WTC11 (cell line): Measurements from ENCODE around the gene EML2. TPM values are rescaled to one million over a fixed set of nuclear protein-coding genes. Genes with fewer than 3 reads are reported as not detected.

Experiments
- ATF2 ChIP-seq: sonication (generic); formaldehyde crosslinking; IDR thresholded peaks from 2 replicates; pipeline ENCODE4 v1.8.1; 2022; ENCODE audit warnings: low read depth, missing genetic modification reagents, borderline replicate concordance
- CTCF ChIP-seq: fragments of 200-600 bp; IDR thresholded peaks from 2 replicates; pipeline ENCODE4 v1.8.0; 2022; ENCODE audit warnings: antibody characterized with exemption
- E2F5 ChIP-seq: sonication (generic); formaldehyde crosslinking; IDR thresholded peaks from 2 replicates; pipeline ENCODE4 v1.8.1; 2022; ENCODE audit warnings: mild to moderate bottlenecking, moderate library complexity, missing genetic modification reagents
- EMX1 ChIP-seq: fragments of 250-450 bp; sonication (Bioruptor Pico); IDR thresholded peaks from 2 replicates; pipeline ENCODE4 v1.8.0; 2021; ENCODE audit warnings: mild to moderate bottlenecking
- ERG ChIP-seq: fragments of 250-450 bp; sonication (Bioruptor Pico); IDR thresholded peaks from 2 replicates; pipeline ENCODE4 v1.8.0; 2021; ENCODE audit warnings: mild to moderate bottlenecking
- FOXK1 ChIP-seq: sonication (generic); formaldehyde crosslinking; IDR thresholded peaks from 2 replicates; pipeline ENCODE4 v1.8.0; 2022; ENCODE audit warnings: mild to moderate bottlenecking, moderate library complexity, missing genetic modification reagents
- GTF2I ChIP-seq: fragments of 250-450 bp; sonication (Bioruptor Pico); conservative IDR thresholded peaks from 2 replicates; pipeline ENCODE4 v1.4.0; 2021; ENCODE audit warnings: mild to moderate bottlenecking
- KAT7 ChIP-seq: sonication (generic); formaldehyde crosslinking; IDR thresholded peaks from 2 replicates; pipeline ENCODE4 v1.8.1; 2023; ENCODE audit warnings: missing genetic modification reagents, mild to moderate bottlenecking, borderline replicate concordance
- MAX ChIP-seq: sonication (generic); formaldehyde crosslinking; IDR thresholded peaks from 2 replicates; pipeline ENCODE4 v1.8.0; 2022; ENCODE audit warnings: mild to moderate bottlenecking, missing genetic modification reagents
- NFYB ChIP-seq: sonication (generic); formaldehyde crosslinking; conservative IDR thresholded peaks from 2 replicates; pipeline ENCODE4 v1.8.0; 2022; ENCODE audit warnings: low read depth, missing genetic modification reagents
- NR1H2 ChIP-seq: sonication (generic); formaldehyde crosslinking; IDR thresholded peaks from 2 replicates; pipeline ENCODE4 v1.9.0; 2021; ENCODE audit warnings: mild to moderate bottlenecking, moderate library complexity, missing genetic modification reagents
- OVOL2 ChIP-seq: fragments of 250-450 bp; sonication (Bioruptor Pico); IDR thresholded peaks from 2 replicates; pipeline ENCODE4 v1.9.0; 2021; ENCODE audit warnings: mild to moderate bottlenecking, borderline replicate concordance
- PREB ChIP-seq: sonication (generic); formaldehyde crosslinking; IDR thresholded peaks from 2 replicates; pipeline ENCODE4 v1.8.1; 2022; ENCODE audit warnings: mild to moderate bottlenecking, missing genetic modification reagents, moderate library complexity, borderline replicate concordance
- PRRX2 ChIP-seq: fragments of 250-450 bp; sonication (Bioruptor Pico); IDR thresholded peaks from 2 replicates; pipeline ENCODE4 v1.8.0; 2021; ENCODE audit warnings: mild to moderate bottlenecking
- SMAD3 ChIP-seq: sonication (generic); formaldehyde crosslinking; IDR thresholded peaks from 2 replicates; pipeline ENCODE4 v1.8.0; 2022; ENCODE audit warnings: missing genetic modification reagents, mild to moderate bottlenecking, borderline replicate concordance
- TCF7 ChIP-seq: sonication (generic); formaldehyde crosslinking; IDR thresholded peaks from 2 replicates; pipeline ENCODE4 v1.8.0; 2022; ENCODE audit warnings: mild to moderate bottlenecking, low read depth, missing genetic modification reagents, moderate library complexity
- TEAD1 ChIP-seq: sonication (generic); formaldehyde crosslinking; IDR thresholded peaks from 2 replicates; pipeline ENCODE4 v1.8.0; 2022; ENCODE audit warnings: mild to moderate bottlenecking, missing genetic modification reagents
- ZBTB21 ChIP-seq: sonication (generic); formaldehyde crosslinking; IDR thresholded peaks from 2 replicates; pipeline ENCODE4 v1.8.1; 2023; ENCODE audit warnings: mild to moderate bottlenecking, missing genetic modification reagents, borderline replicate concordance
- ZNF121 ChIP-seq: sonication (generic); formaldehyde crosslinking; IDR thresholded peaks from 2 replicates; pipeline ENCODE4 v1.8.0; 2023; ENCODE audit warnings: missing genetic modification reagents
- ZNF138 ChIP-seq: sonication (generic); formaldehyde crosslinking; conservative IDR thresholded peaks from 2 replicates; pipeline ENCODE4 v1.8.1; 2022; ENCODE audit warnings: mild to moderate bottlenecking, moderate library complexity, missing genetic modification reagents
- ZNF219 ChIP-seq: sonication (generic); formaldehyde crosslinking; IDR thresholded peaks from 2 replicates; pipeline ENCODE4 v1.8.0; 2023; ENCODE audit warnings: missing genetic modification reagents, mild to moderate bottlenecking, borderline replicate concordance
- ZNF281 ChIP-seq: sonication (generic); formaldehyde crosslinking; IDR thresholded peaks from 2 replicates; pipeline ENCODE4 v1.8.0; 2023; ENCODE audit warnings: mild to moderate bottlenecking, missing genetic modification reagents
- ZNF532 ChIP-seq: fragments of 250-450 bp; sonication (Bioruptor Pico); IDR thresholded peaks from 2 replicates; pipeline ENCODE4 v1.9.0; 2021; ENCODE audit warnings: mild to moderate bottlenecking, borderline replicate concordance
- total RNA-seq: library from RNA; stranded (reverse); gene quantifications from 3 replicates; pipeline ENCODE4 v1.2.3, GENCODE V29; 2021

Gene EML2
- total RNA-seq, 1 experiment from 2014 or later = 63.3 TPM

- TF ChIP-seq NFYB (CRISPR knock-in tag) = no peak
- no peak for TF ChIP-seq EMX1 (CRISPR knock-in tag)
- TF ChIP-seq OVOL2 (CRISPR knock-in tag) = no peak
- peak; percentile 7; the same call in 1 of the 2 replicates for TF ChIP-seq ZNF121 (CRISPR knock-in tag)
- no peak for TF ChIP-seq NR1H2 (CRISPR knock-in tag)
- TF ChIP-seq KAT7 = no peak
- peak; percentile 89 for TF ChIP-seq TEAD1 (CRISPR knock-in tag)
- peak; percentile 99 for TF ChIP-seq MAX (CRISPR knock-in tag)
- TF ChIP-seq TCF7 (CRISPR knock-in tag) = no peak
- no peak for TF ChIP-seq E2F5 (CRISPR knock-in tag)
- TF ChIP-seq ATF2 (CRISPR knock-in tag) = no peak
- no peak for TF ChIP-seq ZNF138 (CRISPR knock-in tag)
- TF ChIP-seq SMAD3 (CRISPR knock-in tag) = 0 out of 2 replicates have a peak, but pooled peaks have one; percentile 63
- TF ChIP-seq ZNF219 (CRISPR knock-in tag) = no peak
- no peak for TF ChIP-seq CTCF
- no peak for TF ChIP-seq GTF2I
- TF ChIP-seq ZBTB21 = peak; percentile 82; the same call in 1 of the 2 replicates
- TF ChIP-seq PRRX2 (CRISPR knock-in tag) = no peak
- TF ChIP-seq FOXK1 (CRISPR knock-in tag) = peak; percentile 84
- TF ChIP-seq ZNF281 (CRISPR knock-in tag) = peak; percentile 69; the same call in 1 of the 2 replicates
- no peak for TF ChIP-seq ERG (CRISPR knock-in tag)
- no peak for TF ChIP-seq PREB
- no peak for TF ChIP-seq ZNF532 (CRISPR knock-in tag)
These were observed 48.1 kb downstream of the EML2 start (continued) for GRCh38 chr19:45591004-45591637.
